Measurements from ENCODE around the gene BLM. TPM values are rescaled to one million over a fixed set of nuclear protein-coding genes. Genes with fewer than 3 reads are reported as not detected.

The BLM gene
- total RNA-seq, 2 donors from 2014 or later = 7.8 to 8.8 TPM

DNA sequence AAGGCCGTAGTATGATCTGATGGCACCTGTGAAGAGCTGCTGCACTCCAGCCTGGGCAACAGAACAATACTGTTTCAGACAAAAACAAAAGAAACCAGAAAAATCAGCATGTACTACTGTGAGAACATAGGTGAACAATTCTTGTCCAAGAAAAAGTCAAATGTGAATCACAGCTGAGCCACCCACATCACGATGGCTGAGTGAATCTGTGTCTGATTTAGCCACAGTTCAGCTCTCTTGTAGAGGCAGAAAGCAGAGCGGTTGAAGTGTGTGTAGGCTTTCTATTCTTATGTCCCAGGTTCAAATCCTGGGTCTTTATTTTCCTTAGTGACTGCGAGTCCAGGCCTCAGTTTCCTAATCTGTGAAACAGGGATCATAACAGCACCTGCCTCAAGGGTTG, 146.8 kb downstream of the BLM start:
- Mint-ChIP-seq H3K4me1 (peaks cover 29% of the 10 kb centered on the region), H3K4me3 (no peak overlapping the region), H3K27ac (peak overlapping the region; percentile 66), H3K36me3 (ENCODE audit: low read depth) (no peaks in the 10 kb centered on the region), H3K27me3 (no peaks in the 10 kb centered on the region)
- ATAC-seq (no peak), DNase-seq (no peak)
- H3K9me3 ChIP-seq (ENCODE audit: control insufficient read depth, low read length, poor library complexity, severe bottlenecking) = no peaks in the 10 kb centered on the region

DNA sequence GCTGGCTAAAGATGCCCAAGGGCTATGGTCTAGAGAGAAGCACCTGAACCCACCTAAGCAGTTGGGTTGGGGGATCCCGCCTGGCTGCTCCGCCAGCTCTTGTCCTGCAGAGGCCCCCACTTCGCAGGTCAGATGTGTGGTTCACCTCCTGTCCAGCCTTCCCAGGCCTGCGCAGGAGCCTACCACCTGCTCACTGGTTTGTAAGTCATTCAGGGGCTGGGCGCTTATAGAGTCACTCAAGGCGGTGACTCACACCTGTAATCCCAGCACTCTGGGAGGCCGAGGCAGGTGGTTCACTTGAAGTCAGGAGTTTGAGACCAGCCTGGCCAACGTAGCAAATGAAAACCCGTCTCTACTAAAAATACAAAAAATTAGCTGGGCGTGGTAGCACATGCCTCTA, 147.4 kb downstream of the BLM start:
- Mint-ChIP-seq H3K27ac (no peak overlapping the region), H3K27me3 (no peaks in the 10 kb centered on the region), H3K36me3 (ENCODE audit: low read depth) (no peaks in the 10 kb centered on the region), H3K4me1 (peaks cover 30% of the 10 kb centered on the region), H3K4me3 (no peak overlapping the region)
- no peaks in the 10 kb centered on the region for H3K9me3 ChIP-seq (ENCODE audit: control insufficient read depth, low read length, poor library complexity, severe bottlenecking)
- no peak for ATAC-seq
- DNase-seq = no peak

DNA sequence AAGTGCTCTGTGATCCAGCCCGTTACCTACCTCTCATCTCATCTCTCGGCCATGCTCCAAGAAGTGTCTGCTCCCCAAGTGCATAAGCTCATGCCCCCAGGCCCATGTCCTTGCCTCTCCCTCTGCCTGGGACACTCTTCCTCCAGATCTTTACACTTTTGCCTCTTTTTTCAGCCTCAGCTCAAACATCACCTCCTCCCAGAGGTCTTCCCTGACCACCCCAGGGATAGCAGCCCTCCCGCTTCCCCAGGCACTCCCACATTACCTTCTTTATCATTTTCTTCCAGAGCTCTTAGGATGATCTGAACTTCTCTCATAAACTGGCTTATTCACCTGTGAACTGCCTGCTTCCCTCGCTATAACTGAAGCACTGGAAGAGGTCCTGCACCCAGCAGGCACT, 148.6 kb downstream of the BLM start:
- DNase-seq = no peak
- H3K27ac Mint-ChIP-seq = no peak overlapping the region
- H3K4me3 Mint-ChIP-seq = no peak overlapping the region
- peaks cover 38% of the 10 kb centered on the region for H3K4me1 Mint-ChIP-seq
- H3K9me3 ChIP-seq (ENCODE audit: control insufficient read depth, low read length, poor library complexity, severe bottlenecking) = no peaks in the 10 kb centered on the region
- H3K36me3 Mint-ChIP-seq (ENCODE audit: low read depth) = no peaks in the 10 kb centered on the region
- no peaks in the 10 kb centered on the region for H3K27me3 Mint-ChIP-seq
- ATAC-seq = no peak

Other genes with a start within 250 kb of the BLM start
- 10 to 100 TPM; 76.0 to 84.4 TPM for gene CRTC3, start 187.4 kb upstream of the BLM start, total RNA-seq
- gene FURIN, start 151.2 kb downstream of the BLM start, total RNA-seq = 100 to 1,000 TPM; 133 to 260 TPM
- gene FES, start 167.2 kb downstream of the BLM start, total RNA-seq = 10 to 100 TPM in 1 of 2 donors, 1 to 10 TPM in 1; 6.0 to 12.7 TPM
- gene MAN2A2, start 186.0 kb downstream of the BLM start, total RNA-seq = 100 to 1,000 TPM; 159 to 186 TPM
- 10 to 100 TPM; 11.1 to 12.9 TPM for gene HDDC3, start 215.2 kb downstream of the BLM start, total RNA-seq
- gene UNC45A, start 217.9 kb downstream of the BLM start, total RNA-seq = 10 to 100 TPM; 36.9 to 38.3 TPM
- 1 to 10 TPM; 3.7 to 5.3 TPM for gene RCCD1, start 237.5 kb downstream of the BLM start, total RNA-seq